ENCODE measurements around the gene FLT3.

- TF ChIP-seq, protein P1, sequence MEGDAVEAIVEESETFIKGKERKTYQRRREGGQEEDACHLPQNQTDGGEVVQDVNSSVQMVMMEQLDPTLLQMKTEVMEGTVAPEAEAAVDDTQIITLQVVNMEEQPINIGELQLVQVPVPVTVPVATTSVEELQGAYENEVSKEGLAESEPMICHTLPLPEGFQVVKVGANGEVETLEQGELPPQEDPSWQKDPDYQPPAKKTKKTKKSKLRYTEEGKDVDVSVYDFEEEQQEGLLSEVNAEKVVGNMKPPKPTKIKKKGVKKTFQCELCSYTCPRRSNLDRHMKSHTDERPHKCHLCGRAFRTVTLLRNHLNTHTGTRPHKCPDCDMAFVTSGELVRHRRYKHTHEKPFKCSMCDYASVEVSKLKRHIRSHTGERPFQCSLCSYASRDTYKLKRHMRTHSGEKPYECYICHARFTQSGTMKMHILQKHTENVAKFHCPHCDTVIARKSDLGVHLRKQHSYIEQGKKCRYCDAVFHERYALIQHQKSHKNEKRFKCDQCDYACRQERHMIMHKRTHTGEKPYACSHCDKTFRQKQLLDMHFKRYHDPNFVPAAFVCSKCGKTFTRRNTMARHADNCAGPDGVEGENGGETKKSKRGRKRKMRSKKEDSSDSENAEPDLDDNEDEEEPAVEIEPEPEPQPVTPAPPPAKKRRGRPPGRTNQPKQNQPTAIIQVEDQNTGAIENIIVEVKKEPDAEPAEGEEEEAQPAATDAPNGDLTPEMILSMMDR (IDR thresholded peaks at IDR 0.05; ENCODE audit: low read length) = peak; percentile 32
- TF ChIP-seq EZH2phosphoT487 (IDR thresholded peaks at IDR 0.05; ENCODE audit: low read length) = no peak
Observed at GRCh38 chr13:27960362-27961226, 139.8 kb downstream of the FLT3 start.
